ENCODE measurements around the gene SLC6A9. TPM values are rescaled to one million over a fixed set of nuclear protein-coding genes. Genes with fewer than 3 reads are reported as not detected.

Gene SLC6A9
- total RNA-seq, 2 experiments from 2014 or later, result 7.4 to 7.9 TPM

- Mint-ChIP-seq H3K4me1 (ENCODE audit: low read depth) (no peaks in the 10 kb centered on the region), H3K27ac (no peak overlapping the region), H3K27me3 (no peaks in the 10 kb centered on the region), H3K36me3 (peaks cover 4% of the 10 kb centered on the region), H3K9me3 (no peaks in the 10 kb centered on the region), H3K4me3 (no peak overlapping the region)
- intact Hi-C loops (cut with micrococcal nuclease), result no loop called here
- ChIA-PET POLR2A (interaction anchor here (0.6 kb wide), 1 partner anchor 303 kb away, joined by 3 read pairs; no protein-coding TSS in a partner anchor), CTCF (interaction anchor here (2.3 kb wide), 1 partner anchor 26 kb away, joined by 12 read pairs; no protein-coding TSS in a partner anchor)
- DNase-seq, result no peak
These were observed 20.3 kb downstream of the SLC6A9 start for GRCh38 chr1:44010935-44011471.

GRCh38 chr1:44008259-44008658 lies 23.0 kb downstream of the SLC6A9 start:
- no peak overlapping the region for H3K27ac Mint-ChIP-seq

GRCh38 chr1:44002606-44003157 lies 28.6 kb downstream of the SLC6A9 start:
- ChIA-PET CTCF (interaction anchor here (1.1 to 4.5 kb wide), 4 partner anchors 10 to 45 kb away, joined by 3 to 16 read pairs (median 8); no protein-coding TSS in a partner anchor), POLR2A (no interaction called here)
- Mint-ChIP-seq H3K36me3 (peaks cover 14% of the 10 kb centered on the region), H3K27me3 (no peaks in the 10 kb centered on the region), H3K4me3 (no peak overlapping the region), H3K27ac (no peak overlapping the region), H3K9me3 (no peaks in the 10 kb centered on the region), H3K4me1 (ENCODE audit: low read depth) (no peaks in the 10 kb centered on the region)
- intact Hi-C loops (cut with micrococcal nuclease), result no loop called here
- no peak for DNase-seq

More at GRCh38 chr1:44008259-44008658, 23.0 kb downstream of the SLC6A9 start:
- H3K4me1 Mint-ChIP-seq (ENCODE audit: low read depth), result no peaks in the 10 kb centered on the region
- no peaks in the 10 kb centered on the region for H3K27me3 Mint-ChIP-seq
- H3K9me3 Mint-ChIP-seq, result no peaks in the 10 kb centered on the region
- H3K36me3 Mint-ChIP-seq, result peaks cover 4% of the 10 kb centered on the region
- POLR2A ChIA-PET, result no interaction called here
- intact Hi-C loops (cut with micrococcal nuclease), result no loop called here
- H3K4me3 Mint-ChIP-seq, result no peak overlapping the region
- DNase-seq, result no peak
- CTCF ChIA-PET, result no interaction called here

GRCh38 chr1:44002165-44002564 lies 29.1 kb downstream of the SLC6A9 start:
- peaks cover 14% of the 10 kb centered on the region for H3K36me3 Mint-ChIP-seq
- intact Hi-C loops (cut with micrococcal nuclease), result no loop called here
- POLR2A ChIA-PET, result no interaction called here
- H3K9me3 Mint-ChIP-seq, result no peaks in the 10 kb centered on the region
- CTCF ChIA-PET, result interaction anchor here (1.1 to 4.5 kb wide), 3 partner anchors 10 to 46 kb away, joined by 3 to 16 read pairs (median 9); no protein-coding TSS in a partner anchor
- H3K27me3 Mint-ChIP-seq, result no peaks in the 10 kb centered on the region
- H3K4me1 Mint-ChIP-seq (ENCODE audit: low read depth), result no peaks in the 10 kb centered on the region
- no peak overlapping the region for H3K27ac Mint-ChIP-seq
- no peak overlapping the region for H3K4me3 Mint-ChIP-seq
- DNase-seq, result no peak

GRCh38 chr1:44000122-44000665 lies 31.1 kb downstream of the SLC6A9 start:
- peaks cover 12% of the 10 kb centered on the region for H3K36me3 Mint-ChIP-seq
- no peaks in the 10 kb centered on the region for H3K4me1 Mint-ChIP-seq (ENCODE audit: low read depth)
- no peak overlapping the region for H3K4me3 Mint-ChIP-seq
- intact Hi-C loops (cut with micrococcal nuclease), result no loop called here
- CTCF ChIA-PET, result interaction anchor here (0.7 to 4.5 kb wide), 3 partner anchors 9 to 48 kb away, joined by 3 to 16 read pairs (median 9); no protein-coding TSS in a partner anchor
- POLR2A ChIA-PET, result no interaction called here
- no peak overlapping the region for H3K27ac Mint-ChIP-seq
- H3K27me3 Mint-ChIP-seq, result no peaks in the 10 kb centered on the region
- no peak for DNase-seq
- no peaks in the 10 kb centered on the region for H3K9me3 Mint-ChIP-seq

- CTCF ChIA-PET, result interaction anchor here (0.7 to 4.5 kb wide), 3 partner anchors 9 to 49 kb away, joined by 3 to 16 read pairs (median 4); no protein-coding TSS in a partner anchor
- Mint-ChIP-seq H3K27me3 (no peaks in the 10 kb centered on the region), H3K9me3 (no peaks in the 10 kb centered on the region), H3K4me3 (no peak overlapping the region), H3K36me3 (peaks cover 12% of the 10 kb centered on the region), H3K4me1 (ENCODE audit: low read depth) (no peaks in the 10 kb centered on the region), H3K27ac (no peak overlapping the region)
- POLR2A ChIA-PET, result interaction anchor here (1.0 kb wide), 1 partner anchor 9 kb away, joined by 3 read pairs; no protein-coding TSS in a partner anchor
- intact Hi-C loops (cut with micrococcal nuclease), result no loop called here
- no peak for DNase-seq
These were observed 31.8 kb downstream of the SLC6A9 start for GRCh38 chr1:43999455-43999854.

- Mint-ChIP-seq H3K36me3 (peaks cover 12% of the 10 kb centered on the region), H3K27me3 (no peaks in the 10 kb centered on the region), H3K4me1 (ENCODE audit: low read depth) (no peaks in the 10 kb centered on the region), H3K4me3 (no peak overlapping the region), H3K9me3 (no peaks in the 10 kb centered on the region), H3K27ac (no peak overlapping the region)
- CTCF ChIA-PET, result no interaction called here
- DNase-seq, result no peak
- POLR2A ChIA-PET, result no interaction called here
- intact Hi-C loops (cut with micrococcal nuclease), result no loop called here
These were observed 33.3 kb downstream of the SLC6A9 start for GRCh38 chr1:43998000-43998378.

GRCh38 chr1:43997295-43997999 lies 33.8 kb downstream of the SLC6A9 start:
- no peak for DNase-seq
- POLR2A ChIA-PET, result no interaction called here
- CTCF ChIA-PET, result no interaction called here
- H3K9me3 Mint-ChIP-seq, result no peaks in the 10 kb centered on the region
- H3K36me3 Mint-ChIP-seq, result peaks cover 12% of the 10 kb centered on the region
- intact Hi-C loops (cut with micrococcal nuclease), result no loop called here
- H3K27ac Mint-ChIP-seq, result no peak overlapping the region
- peaks cover 3% of the 10 kb centered on the region for H3K4me1 Mint-ChIP-seq (ENCODE audit: low read depth)
- no peak overlapping the region for H3K4me3 Mint-ChIP-seq
- H3K27me3 Mint-ChIP-seq, result no peaks in the 10 kb centered on the region

- POLR2A ChIA-PET, result no interaction called here
- no peak overlapping the region for H3K4me3 Mint-ChIP-seq
- peaks cover 7% of the 10 kb centered on the region for H3K36me3 Mint-ChIP-seq
- no peaks in the 10 kb centered on the region for H3K9me3 Mint-ChIP-seq
- no peak for DNase-seq
- CTCF ChIA-PET, result no interaction called here
- no peak overlapping the region for H3K27ac Mint-ChIP-seq
- intact Hi-C loops (cut with micrococcal nuclease), result no loop called here
- peaks cover 8% of the 10 kb centered on the region for H3K4me1 Mint-ChIP-seq (ENCODE audit: low read depth)
- no peaks in the 10 kb centered on the region for H3K27me3 Mint-ChIP-seq
These were observed 34.5 kb downstream of the SLC6A9 start for GRCh38 chr1:43996733-43997115.

GRCh38 chr1:43995984-43996732 lies 35.1 kb downstream of the SLC6A9 start:
- Mint-ChIP-seq H3K36me3 (peaks cover 6% of the 10 kb centered on the region), H3K27ac (no peak overlapping the region), H3K27me3 (no peaks in the 10 kb centered on the region), H3K4me1 (ENCODE audit: low read depth) (peaks cover 8% of the 10 kb centered on the region), H3K9me3 (no peaks in the 10 kb centered on the region), H3K4me3 (no peak overlapping the region)
- POLR2A ChIA-PET, result no interaction called here
- CTCF ChIA-PET, result no interaction called here
- intact Hi-C loops (cut with micrococcal nuclease), result no loop called here
- no peak for DNase-seq

GRCh38 chr1:43994794-43995790 lies 36.2 kb downstream of the SLC6A9 start:
- CTCF ChIA-PET, result interaction anchor here (3.8 kb wide), 1 partner anchor 52 kb away, joined by 23 read pairs; no protein-coding TSS in a partner anchor
- no peak overlapping the region for H3K4me3 Mint-ChIP-seq
- intact Hi-C loops (cut with micrococcal nuclease), result loop anchor here (5.0 kb wide), 1 partner anchor 37 kb away; the partner anchor contains the start of gene SLC6A9
- H3K4me1 Mint-ChIP-seq (ENCODE audit: low read depth), result peaks cover 11% of the 10 kb centered on the region
- H3K27ac Mint-ChIP-seq, result no peak overlapping the region
- DNase-seq, result peak; percentile 31
- H3K36me3 Mint-ChIP-seq, result no peaks in the 10 kb centered on the region
- H3K9me3 Mint-ChIP-seq, result no peaks in the 10 kb centered on the region
- POLR2A ChIA-PET, result no interaction called here
- no peaks in the 10 kb centered on the region for H3K27me3 Mint-ChIP-seq

Data from activated CD4-positive, alpha-beta memory T cell treated with anti-CD3 and anti-CD28 coated beads for 36 hours (primary cell).